ENCODE results near the gene BBLN. TPM values are rescaled to one million over a fixed set of nuclear protein-coding genes. Genes with fewer than 3 reads are reported as not detected.

Gene BBLN
- total and polyA plus RNA-seq, 2 of the 4 experiments (the other 2 are of a cell fraction): 25.1 to 103 TPM

DNA sequence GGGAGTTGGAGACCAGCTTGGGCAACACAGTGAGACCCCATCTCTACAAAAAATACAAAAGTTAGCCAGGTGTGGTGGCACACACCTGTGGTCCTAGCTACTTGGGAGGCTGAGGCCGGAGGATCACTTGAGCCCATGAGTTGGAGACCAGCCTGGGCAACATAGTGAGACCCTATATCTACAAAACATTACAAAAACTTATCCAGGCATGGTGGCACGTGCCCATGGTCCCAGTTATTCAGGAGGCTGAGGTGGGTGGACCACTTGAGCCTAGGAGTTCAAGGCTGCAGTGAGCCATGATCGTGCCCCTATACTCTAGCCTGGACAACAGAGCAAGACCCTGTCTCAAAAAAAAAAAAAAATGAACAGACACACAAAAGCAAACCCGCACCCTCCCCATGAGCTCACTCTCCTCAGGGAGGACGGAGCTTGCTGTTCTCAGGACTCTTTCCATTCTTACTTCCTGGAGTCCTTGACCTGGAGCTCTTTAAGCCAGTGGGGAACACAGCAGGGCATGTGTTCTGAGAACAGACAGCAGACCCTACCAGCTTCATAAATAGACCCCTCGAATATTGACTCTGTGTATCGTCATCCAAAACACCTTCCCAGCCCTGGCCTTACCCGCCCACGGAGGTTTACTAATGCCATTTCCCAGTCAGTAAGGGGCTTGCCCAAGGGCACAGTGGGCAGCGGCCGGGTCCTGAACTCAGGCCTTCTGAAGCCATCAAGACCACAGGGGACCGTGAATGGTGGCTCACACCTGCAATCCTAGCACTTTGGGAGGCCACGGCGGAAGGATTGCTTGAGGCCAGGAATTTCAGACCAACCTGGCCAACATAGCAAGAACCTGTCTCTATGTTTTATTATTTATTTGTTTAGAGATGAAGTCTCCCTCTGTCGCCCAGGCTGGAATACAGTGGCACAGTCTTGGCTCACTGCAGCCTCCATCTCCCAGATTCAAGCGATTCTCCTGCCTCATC lies 43.7 kb upstream of the BBLN start:
- no TSS peak for BruUV-seq (replicated peaks)
- H3K14ac ChIP-seq (replicated peaks; ENCODE audit: low read depth, low read length): no peak overlapping the region
- no peak overlapping the region for H3K4me2 ChIP-seq (ENCODE audit: low read depth, low read length)
- H3K9ac ChIP-seq (ENCODE audit: low read depth, low read length): no peak overlapping the region
- no peak overlapping the region for H3K56ac ChIP-seq (ENCODE audit: extremely low read depth, insufficient read depth, low read length)
- H3K36me3 ChIP-seq (ENCODE audit: control insufficient read depth, insufficient read depth, low read length): peaks cover 15% of the 10 kb centered on the region; the same call in 1 of the 2 replicates
- intact Hi-C loops (cut with micrococcal nuclease): loop anchor here (1.0 to 5.0 kb wide), 2 partner anchors 173 to 374 kb away; no protein-coding TSS in a partner anchor
- H3K27ac ChIP-seq (ENCODE audit: insufficient read depth, low read length): no peak overlapping the region
- no peak overlapping the region for H3K4me3 ChIP-seq (ENCODE audit: insufficient read depth, low read depth, low read length)
- H3K79me1 ChIP-seq (ENCODE audit: low read depth in 1 of 2, low read length in 2 of 2): no peaks in the 10 kb centered on the region
- no peaks in the 10 kb centered on the region for H3K9me1 ChIP-seq (ENCODE audit: insufficient read depth, low read length)
- no peak overlapping the region for H2BK5ac ChIP-seq (ENCODE audit: low read depth, low read length, poor library complexity, severe bottlenecking)
- no peak overlapping the region; the same call in 1 of the 2 replicates for H2AK5ac ChIP-seq (ENCODE audit: low read depth, low read length)
- CTCF ChIA-PET: interaction anchor here (0.7 to 2.0 kb wide), 2 partner anchors 172 to 181 kb away, joined by 3 to 6 read pairs; no protein-coding TSS in a partner anchor
- in situ Hi-C loops (cut with MboI; ENCODE audit: low sequenced_read_pairs): no loop called here
- H3K4me1 ChIP-seq (ENCODE audit: control insufficient read depth, insufficient read depth, low read length): no peaks in the 10 kb centered on the region
- no peak overlapping the region for H2BK20ac ChIP-seq (ENCODE audit: low read depth, low read length)
- no peak overlapping the region for H4K8ac ChIP-seq (ENCODE audit: low read depth in 2 of 2, low read length in 2 of 2)
- no peaks in the 10 kb centered on the region for H3K27me3 ChIP-seq (ENCODE audit: control insufficient read depth, insufficient read depth, low read length)
- no peak overlapping the region for H4K5ac ChIP-seq (ENCODE audit: low read depth, low read length)
- no peaks in the 10 kb centered on the region for H4K20me1 ChIP-seq (ENCODE audit: insufficient read depth, low read length)
- POLR2A ChIA-PET (ENCODE audit: unreplicated experiment): no interaction called here
- no peak overlapping the region for H4K91ac ChIP-seq (ENCODE audit: insufficient read depth, low read depth, low read length)
- H2AFZ ChIP-seq (replicated peaks; ENCODE audit: low read length, poor library complexity): no peak overlapping the region
- H2BK15ac ChIP-seq (ENCODE audit: low read depth, low read length): no peak overlapping the region
- DNase-seq (no peak), ATAC-seq (ENCODE audit: low read depth) (no peak)
- no peak overlapping the region for H2BK120ac ChIP-seq (ENCODE audit: low read depth, low read length)
- no peak overlapping the region for H3K18ac ChIP-seq (ENCODE audit: low read depth, low read length)
- no peak overlapping the region for H2AK9ac ChIP-seq (replicated peaks; ENCODE audit: low read depth, low read length, poor library complexity)
- 93% methylated on average over 6 of the region's 16 CpGs; no CpG with 5 or more reads in 1 of the 2 experiments for WGBS, 2 experiments (ENCODE audit: extremely low coverage in 2 of 2, insufficient read length in 1 of 2)
- H3K23ac ChIP-seq (ENCODE audit: low read depth, low read length): no peak overlapping the region
- dilution Hi-C loops (cut with HindIII; ENCODE audit: low sequenced_read_pairs, unreplicated experiment): no loop called here
- H3K9me3 ChIP-seq (ENCODE audit: control insufficient read depth, insufficient read depth, low read length): no peaks in the 10 kb centered on the region
- no peak overlapping the region for H3K4ac ChIP-seq (ENCODE audit: low read depth, low read length)
- TF ChIP-seq, protein P1, sequence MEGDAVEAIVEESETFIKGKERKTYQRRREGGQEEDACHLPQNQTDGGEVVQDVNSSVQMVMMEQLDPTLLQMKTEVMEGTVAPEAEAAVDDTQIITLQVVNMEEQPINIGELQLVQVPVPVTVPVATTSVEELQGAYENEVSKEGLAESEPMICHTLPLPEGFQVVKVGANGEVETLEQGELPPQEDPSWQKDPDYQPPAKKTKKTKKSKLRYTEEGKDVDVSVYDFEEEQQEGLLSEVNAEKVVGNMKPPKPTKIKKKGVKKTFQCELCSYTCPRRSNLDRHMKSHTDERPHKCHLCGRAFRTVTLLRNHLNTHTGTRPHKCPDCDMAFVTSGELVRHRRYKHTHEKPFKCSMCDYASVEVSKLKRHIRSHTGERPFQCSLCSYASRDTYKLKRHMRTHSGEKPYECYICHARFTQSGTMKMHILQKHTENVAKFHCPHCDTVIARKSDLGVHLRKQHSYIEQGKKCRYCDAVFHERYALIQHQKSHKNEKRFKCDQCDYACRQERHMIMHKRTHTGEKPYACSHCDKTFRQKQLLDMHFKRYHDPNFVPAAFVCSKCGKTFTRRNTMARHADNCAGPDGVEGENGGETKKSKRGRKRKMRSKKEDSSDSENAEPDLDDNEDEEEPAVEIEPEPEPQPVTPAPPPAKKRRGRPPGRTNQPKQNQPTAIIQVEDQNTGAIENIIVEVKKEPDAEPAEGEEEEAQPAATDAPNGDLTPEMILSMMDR (conservative IDR thresholded peaks at IDR 0.05; ENCODE audit: low read depth, low read length): no peak
- TF ChIP-seq CEBPB (IDR thresholded peaks at IDR 0.05; ENCODE audit: low read depth, low read length) (no peak), RAD21 (IDR thresholded peaks at IDR 0.05; ENCODE audit: low read length) (no peak), BHLHE40 (IDR thresholded peaks at IDR 0.05; ENCODE audit: low read depth, low read length) (no peak), FOS (IDR thresholded peaks at IDR 0.05; ENCODE audit: low read depth, low read length) (no peak), MAZ (IDR thresholded peaks at IDR 0.05; ENCODE audit: borderline replicate concordance, low read depth, low read length) (no peak), RFX5 (IDR thresholded peaks at IDR 0.05; ENCODE audit: low read depth, low read length) (no peak), RCOR1 (IDR thresholded peaks at IDR 0.05; ENCODE audit: insufficient replicate concordance, low read length) (no peak), SMC3 (IDR thresholded peaks at IDR 0.05; ENCODE audit: low read depth, low read length) (no peak), MXI1 (IDR thresholded peaks at IDR 0.05; ENCODE audit: borderline replicate concordance, low read depth, low read length) (no peak), MAFK (IDR thresholded peaks at IDR 0.05; ENCODE audit: low read depth, low read length) (no peak), CHD1 (IDR thresholded peaks at IDR 0.05; ENCODE audit: low read depth, low read length) (no peak), NFE2L2 (IDR thresholded peaks at IDR 0.05; ENCODE audit: low read depth, low read length) (no peak)
- TF ChIP-seq, protein P2, sequence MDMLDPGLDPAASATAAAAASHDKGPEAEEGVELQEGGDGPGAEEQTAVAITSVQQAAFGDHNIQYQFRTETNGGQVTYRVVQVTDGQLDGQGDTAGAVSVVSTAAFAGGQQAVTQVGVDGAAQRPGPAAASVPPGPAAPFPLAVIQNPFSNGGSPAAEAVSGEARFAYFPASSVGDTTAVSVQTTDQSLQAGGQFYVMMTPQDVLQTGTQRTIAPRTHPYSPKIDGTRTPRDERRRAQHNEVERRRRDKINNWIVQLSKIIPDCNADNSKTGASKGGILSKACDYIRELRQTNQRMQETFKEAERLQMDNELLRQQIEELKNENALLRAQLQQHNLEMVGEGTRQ (IDR thresholded peaks at IDR 0.05; ENCODE audit: low read depth, low read length): no peak
